ENCODE measurements around the gene TSPEAR.

DNA sequence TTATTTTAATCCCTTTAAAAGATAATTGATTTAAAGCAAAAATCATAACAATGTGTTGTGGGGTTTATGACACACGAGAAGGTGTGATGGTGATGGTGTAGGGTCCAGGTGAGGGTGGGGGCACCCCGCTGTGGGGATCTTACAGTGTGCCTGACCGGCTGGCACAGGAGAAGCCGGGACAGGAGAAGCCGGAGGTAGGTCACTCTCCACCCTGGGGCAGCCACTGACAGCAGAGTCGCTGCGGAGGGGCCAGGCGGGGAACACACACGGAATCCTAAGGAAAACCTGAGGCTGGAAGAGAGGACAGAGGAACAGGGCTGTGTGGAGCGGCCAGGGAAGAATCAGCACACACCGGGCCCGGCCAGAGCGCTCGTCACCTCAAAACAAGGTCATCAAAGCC is 260.4 kb downstream of the TSPEAR start:
- no peak for TF ChIP-seq POLR2A (IDR thresholded peaks at IDR 0.05)
- TF ChIP-seq, protein P1, sequence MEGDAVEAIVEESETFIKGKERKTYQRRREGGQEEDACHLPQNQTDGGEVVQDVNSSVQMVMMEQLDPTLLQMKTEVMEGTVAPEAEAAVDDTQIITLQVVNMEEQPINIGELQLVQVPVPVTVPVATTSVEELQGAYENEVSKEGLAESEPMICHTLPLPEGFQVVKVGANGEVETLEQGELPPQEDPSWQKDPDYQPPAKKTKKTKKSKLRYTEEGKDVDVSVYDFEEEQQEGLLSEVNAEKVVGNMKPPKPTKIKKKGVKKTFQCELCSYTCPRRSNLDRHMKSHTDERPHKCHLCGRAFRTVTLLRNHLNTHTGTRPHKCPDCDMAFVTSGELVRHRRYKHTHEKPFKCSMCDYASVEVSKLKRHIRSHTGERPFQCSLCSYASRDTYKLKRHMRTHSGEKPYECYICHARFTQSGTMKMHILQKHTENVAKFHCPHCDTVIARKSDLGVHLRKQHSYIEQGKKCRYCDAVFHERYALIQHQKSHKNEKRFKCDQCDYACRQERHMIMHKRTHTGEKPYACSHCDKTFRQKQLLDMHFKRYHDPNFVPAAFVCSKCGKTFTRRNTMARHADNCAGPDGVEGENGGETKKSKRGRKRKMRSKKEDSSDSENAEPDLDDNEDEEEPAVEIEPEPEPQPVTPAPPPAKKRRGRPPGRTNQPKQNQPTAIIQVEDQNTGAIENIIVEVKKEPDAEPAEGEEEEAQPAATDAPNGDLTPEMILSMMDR (IDR thresholded peaks at IDR 0.05) = no peak
- TF ChIP-seq EP300 (IDR thresholded peaks at IDR 0.05) = no peak
